CD8-positive, alpha-beta memory T cell (primary cell): ENCODE measurements around the gene MYO1D. TPM values are rescaled to one million over a fixed set of nuclear protein-coding genes. Genes with fewer than 3 reads are reported as not detected.

Source experiments
- CTCF ChIA-PET: fragments of 350-600 bp; sonication (Branson Sonifier 250); formaldehyde crosslinking; loops from one replicate; lab custom pipeline; 2021; ENCODE audit warnings: antibody characterized with exemption; lab: Charles Lee
- POLR2A ChIA-PET: fragments of 350-600 bp; sonication (Branson Sonifier 250); formaldehyde crosslinking; loops from one replicate; lab custom pipeline; 2021; ENCODE audit warnings: antibody characterized with exemption; lab: Charles Lee
- DNase-seq, 5 donors: peaks; one replicate each; pipeline versions ENCODE4 v3.0.0 to v3.0.0-alpha.2; 2020 to 2022; ENCODE audit warnings: mixed read lengths in 1 of 5
- H3K27ac ChIP-seq: one replicate; pipeline ENCODE4 v1.7.0; 2013; ENCODE audit warnings: low read depth, mild to moderate bottlenecking, low read length, moderate library complexity
- H3K27me3 ChIP-seq: 2 replicates; pipeline ENCODE4 v1.7.0; 2013; ENCODE audit warnings: low read length, mild to moderate bottlenecking; ENCODE audit not compliant: insufficient read depth, poor library complexity, severe bottlenecking
- H3K36me3 ChIP-seq: 2 replicates; pipeline ENCODE4 v1.7.0; 2013; ENCODE audit warnings: mild to moderate bottlenecking, low read length, moderate library complexity; ENCODE audit not compliant: insufficient read depth
- H3K4me1 ChIP-seq: 2 replicates; pipeline ENCODE4 v1.7.0; 2013; ENCODE audit warnings: mild to moderate bottlenecking, low read length, moderate library complexity; ENCODE audit not compliant: insufficient read depth
- H3K4me3 ChIP-seq: 2 replicates; pipeline ENCODE4 v1.7.0; 2013; ENCODE audit warnings: mild to moderate bottlenecking, low read length
- H3K9me3 ChIP-seq: 2 replicates; pipeline ENCODE4 v1.7.0; 2013; ENCODE audit warnings: mild to moderate bottlenecking, low read length
- H3K27ac Mint-ChIP-seq, 8 donors: one replicate each; pipeline ENCODE4 v1.8.0; 2020 to 2021; ENCODE audit warnings: mixed read lengths in 8 of 8, mild to moderate bottlenecking in 6 of 8, inconsistent platforms in 3 of 8, moderate library complexity in 3 of 8
- H3K27me3 Mint-ChIP-seq, 2 donors: one replicate each; pipeline ENCODE4 v1.8.0; 2020 to 2021; ENCODE audit warnings: mixed read lengths in 2 of 2, mild to moderate bottlenecking in 1 of 2, moderate library complexity in 1 of 2
- H3K36me3 Mint-ChIP-seq, 3 donors: one replicate each; pipeline ENCODE4 v1.8.0; 2020 to 2021; ENCODE audit warnings: mixed read lengths in 3 of 3, inconsistent platforms in 1 of 3, mild to moderate bottlenecking in 1 of 3
- H3K4me1 Mint-ChIP-seq, 3 donors: one replicate each; pipeline ENCODE4 v1.8.0; 2020 to 2021; ENCODE audit warnings: mixed read lengths in 3 of 3, inconsistent platforms in 1 of 3, mild to moderate bottlenecking in 1 of 3
- H3K4me3 Mint-ChIP-seq, 7 donors: one replicate each; pipeline ENCODE4 v1.8.0; 2020 to 2021; ENCODE audit warnings: mixed read lengths in 7 of 7, mild to moderate bottlenecking in 6 of 7, moderate library complexity in 4 of 7, inconsistent platforms in 2 of 7
- H3K9me3 Mint-ChIP-seq, 5 donors: one replicate each; pipeline ENCODE4 v1.8.0; 2020 to 2022; ENCODE audit warnings: mixed read lengths in 5 of 5, mild to moderate bottlenecking in 3 of 5, moderate library complexity in 2 of 5, inconsistent platforms in 1 of 5
- polyA plus RNA-seq: library from polyadenylated mRNA; unstranded; fragments of 300-500 nt; fragmentation: Illumina TruSeq; gene quantifications from one replicate; pipeline ENCODE4 v1.2.3, GENCODE V29; 2021
- total RNA-seq, 2 experiments: library from RNA; stranded (reverse); gene quantifications; one replicate each; pipeline ENCODE4 v1.2.3, GENCODE V29; 2021

The MYO1D gene
- total and polyA plus RNA-seq, 3 experiments from 2014 or later, result 9.0 to 15.8 (median 11.5) TPM

GRCh38 chr17:32508926-32509325, 368.0 kb downstream of the MYO1D start:
- H3K27ac ChIP-seq, result no peak overlapping the region
- CTCF ChIA-PET, result interaction anchor here (1.2 kb wide), 2 partner anchors 33 to 48 kb away, joined by 4 read pairs; no protein-coding TSS in a partner anchor
- H3K36me3 ChIP-seq, result no peaks in the 10 kb centered on the region
- H3K27me3 Mint-ChIP-seq, result no peaks in the 10 kb centered on the region
- H3K4me3 ChIP-seq, result no peak overlapping the region
- H3K27ac Mint-ChIP-seq, result peak overlapping the region in 4 of 8 donors; percentile 17 to 68 (median 44)
- no peaks in the 10 kb centered on the region for H3K27me3 ChIP-seq
- POLR2A ChIA-PET, result no interaction called here
- DNase-seq, result no peak
- peaks cover 37 to 41% (median 38%) of the 10 kb centered on the region in 3 donors for H3K4me1 Mint-ChIP-seq
- H3K4me3 Mint-ChIP-seq, result no peak overlapping the region
- peaks cover 48% of the 10 kb centered on the region for H3K4me1 ChIP-seq
- H3K9me3 ChIP-seq, result no peaks in the 10 kb centered on the region
- H3K9me3 Mint-ChIP-seq, result no peaks in the 10 kb centered on the region
- peaks cover 0 to 2% (median 0%) of the 10 kb centered on the region in 3 donors for H3K36me3 Mint-ChIP-seq

- no peak for DNase-seq
- H3K27me3 ChIP-seq, result no peaks in the 10 kb centered on the region
- no peaks in the 10 kb centered on the region for H3K36me3 ChIP-seq
- Mint-ChIP-seq H3K4me3 (peak overlapping the region in 6 of 7 donors; percentile 66 to 81 (median 75)), H3K27ac (peak overlapping the region; percentile 95 to 99 (median 97)), H3K9me3 (no peaks in the 10 kb centered on the region), H3K36me3 (no peaks in the 10 kb centered on the region), H3K27me3 (no peaks in the 10 kb centered on the region), H3K4me1 (peaks cover 57 to 60% (median 60%) of the 10 kb centered on the region in 3 donors)
- POLR2A ChIA-PET, result interaction anchor here (0.6 to 1.7 kb wide), 2 partner anchors 16 to 17 kb away, joined by 3 to 5 read pairs; partner anchors contain the start of gene CDK5R1
- H3K4me1 ChIP-seq, result peaks cover 77% of the 10 kb centered on the region
- H3K27ac ChIP-seq, result peak overlapping the region; percentile 51
- peak overlapping the region; percentile 45 for H3K4me3 ChIP-seq
- no peaks in the 10 kb centered on the region for H3K9me3 ChIP-seq
- CTCF ChIA-PET, result interaction anchor here (1.3 to 2.5 kb wide), 3 partner anchors 13 to 20 kb away, joined by 4 to 9 read pairs (median 5); no protein-coding TSS in a partner anchor
Measured at GRCh38 chr17:32504166-32504990, 372.5 kb downstream of the MYO1D start.

GRCh38 chr17:32503251-32504165, 373.4 kb downstream of the MYO1D start:
- POLR2A ChIA-PET, result interaction anchor here (0.6 kb wide), 1 partner anchor 17 kb away, joined by 3 read pairs; no protein-coding TSS in a partner anchor
- H3K9me3 Mint-ChIP-seq, result no peaks in the 10 kb centered on the region
- no peaks in the 10 kb centered on the region for H3K9me3 ChIP-seq
- H3K36me3 ChIP-seq, result no peaks in the 10 kb centered on the region
- H3K4me3 ChIP-seq, result peak overlapping the region; percentile 45
- H3K27ac Mint-ChIP-seq, result peak overlapping the region; percentile 95 to 99 (median 97)
- H3K4me1 ChIP-seq, result peaks cover 75% of the 10 kb centered on the region
- peaks cover 56 to 60% (median 57%) of the 10 kb centered on the region in 3 donors for H3K4me1 Mint-ChIP-seq
- CTCF ChIA-PET, result interaction anchor here (1.3 to 2.5 kb wide), 3 partner anchors 12 to 20 kb away, joined by 4 to 9 read pairs (median 5); no protein-coding TSS in a partner anchor
- H3K27ac ChIP-seq, result peak overlapping the region; percentile 35
- peak in 3 of 5 donors; percentile 63 to 72 (median 64) for DNase-seq
- peak overlapping the region; percentile 15 to 81 (median 72) for H3K4me3 Mint-ChIP-seq
- no peaks in the 10 kb centered on the region for H3K36me3 Mint-ChIP-seq
- no peaks in the 10 kb centered on the region for H3K27me3 ChIP-seq
- H3K27me3 Mint-ChIP-seq, result no peaks in the 10 kb centered on the region

GRCh38 chr17:32502710-32503109, 374.2 kb downstream of the MYO1D start:
- H3K4me1 Mint-ChIP-seq, result peaks cover 56 to 60% (median 57%) of the 10 kb centered on the region in 3 donors
- peak overlapping the region; percentile 7 to 81 (median 76) for H3K4me3 Mint-ChIP-seq
- no peaks in the 10 kb centered on the region for H3K27me3 Mint-ChIP-seq
- Histone ChIP-seq H3K27me3 (no peaks in the 10 kb centered on the region), H3K9me3 (no peaks in the 10 kb centered on the region), H3K36me3 (no peaks in the 10 kb centered on the region), H3K4me3 (no peak overlapping the region), H3K4me1 (peaks cover 67% of the 10 kb centered on the region), H3K27ac (no peak overlapping the region)
- ChIA-PET POLR2A (no interaction called here), CTCF (interaction anchor here (2.5 kb wide), 1 partner anchor 19 kb away, joined by 9 read pairs; no protein-coding TSS in a partner anchor)
- DNase-seq, result no peak
- H3K27ac Mint-ChIP-seq, result peak overlapping the region; percentile 95 to 99 (median 97)
- no peaks in the 10 kb centered on the region for H3K36me3 Mint-ChIP-seq
- H3K9me3 Mint-ChIP-seq, result no peaks in the 10 kb centered on the region

GRCh38 chr17:32502013-32502412, 374.9 kb downstream of the MYO1D start:
- Histone ChIP-seq H3K4me3 (no peak overlapping the region), H3K36me3 (no peaks in the 10 kb centered on the region), H3K27ac (no peak overlapping the region), H3K27me3 (no peaks in the 10 kb centered on the region), H3K4me1 (peaks cover 60% of the 10 kb centered on the region), H3K9me3 (no peaks in the 10 kb centered on the region)
- ChIA-PET POLR2A (no interaction called here), CTCF (no interaction called here)
- no peaks in the 10 kb centered on the region for H3K9me3 Mint-ChIP-seq
- H3K4me1 Mint-ChIP-seq, result peaks cover 50 to 54% (median 52%) of the 10 kb centered on the region in 3 donors
- H3K4me3 Mint-ChIP-seq, result peak overlapping the region in 6 of 7 donors; percentile 5 to 80 (median 39)
- no peak for DNase-seq
- no peaks in the 10 kb centered on the region for H3K27me3 Mint-ChIP-seq
- no peaks in the 10 kb centered on the region for H3K36me3 Mint-ChIP-seq
- peak overlapping the region in 7 of 8 donors; percentile 17 to 99 (median 97) for H3K27ac Mint-ChIP-seq

GRCh38 chr17:32498391-32498790, 378.5 kb downstream of the MYO1D start:
- DNase-seq, result no peak
- Histone ChIP-seq H3K36me3 (no peaks in the 10 kb centered on the region), H3K27me3 (no peaks in the 10 kb centered on the region), H3K27ac (no peak overlapping the region), H3K4me1 (peaks cover 38% of the 10 kb centered on the region), H3K4me3 (no peak overlapping the region), H3K9me3 (no peaks in the 10 kb centered on the region)
- Mint-ChIP-seq H3K9me3 (no peaks in the 10 kb centered on the region), H3K4me1 (peaks cover 22 to 32% (median 22%) of the 10 kb centered on the region in 3 donors), H3K4me3 (no peak overlapping the region), H3K27me3 (no peaks in the 10 kb centered on the region), H3K27ac (peak overlapping the region in 1 of 8 donors; percentile 62), H3K36me3 (no peaks in the 10 kb centered on the region)
- CTCF ChIA-PET, result interaction anchor here (1.5 kb wide), 1 partner anchor 15 kb away, joined by 4 read pairs; no protein-coding TSS in a partner anchor
- POLR2A ChIA-PET, result no interaction called here

- ChIA-PET CTCF (interaction anchor here (2.7 kb wide), 1 partner anchor 10 kb away, joined by 11 read pairs; the partner anchor contains the start of gene CDK5R1), POLR2A (no interaction called here)
- H3K4me3 ChIP-seq, result no peak overlapping the region
- peaks cover 20 to 32% (median 22%) of the 10 kb centered on the region in 3 donors for H3K4me1 Mint-ChIP-seq
- no peak overlapping the region for H3K4me3 Mint-ChIP-seq
- no peaks in the 10 kb centered on the region for H3K36me3 Mint-ChIP-seq
- no peaks in the 10 kb centered on the region for H3K36me3 ChIP-seq
- no peak overlapping the region for H3K27ac Mint-ChIP-seq
- H3K9me3 ChIP-seq, result no peaks in the 10 kb centered on the region
- no peaks in the 10 kb centered on the region for H3K27me3 ChIP-seq
- DNase-seq, result no peak
- no peaks in the 10 kb centered on the region for H3K27me3 Mint-ChIP-seq
- H3K4me1 ChIP-seq, result peaks cover 38% of the 10 kb centered on the region
- H3K9me3 Mint-ChIP-seq, result no peaks in the 10 kb centered on the region
- H3K27ac ChIP-seq, result no peak overlapping the region
Measured at GRCh38 chr17:32497431-32498205, 379.3 kb downstream of the MYO1D start.
